Testis (tissue), 2 donors: ENCODE measurements around the gene ZNF618.

Experiments
- CTCF ChIP-seq, 3 experiments: fragments of 450-650 bp in 2 of 3; fragments of 200-600 bp in 1 of 3; sonication (generic) in 1 of 3; IDR thresholded peaks; one replicate each; pipeline ENCODE4 v1.5.1; 2016 to 2019; ENCODE audit warnings: antibody characterized with exemption in 3 of 3, mild to moderate bottlenecking in 2 of 3, moderate library complexity in 1 of 3
- POLR2A ChIP-seq: fragments of 450-650 bp; IDR thresholded peaks from one replicate; pipeline ENCODE4 v1.6.1; 2017; ENCODE audit warnings: antibody characterized with exemption, mild to moderate bottlenecking, moderate library complexity

GRCh38 chr9:113903514-113904077, 27.5 kb downstream of the ZNF618 start:
- no peak for TF ChIP-seq CTCF (IDR thresholded peaks at IDR 0.05)
- TF ChIP-seq POLR2A: no peak
